ELR (cell line): ENCODE data around the gene ADSL.

Experiments used
- DNase-seq: peaks from one replicate; pipeline ENCODE4 v3.0.0-alpha.2; 2015; ENCODE audit warnings: low read depth

ADSL gene

GRCh38 chr22:40328546-40329456 is 17.5 kb upstream of the ADSL start:
- DNase-seq: no peak

GRCh38 chr22:40329466-40329865 is 16.8 kb upstream of the ADSL start:
- no peak for DNase-seq

DNA sequence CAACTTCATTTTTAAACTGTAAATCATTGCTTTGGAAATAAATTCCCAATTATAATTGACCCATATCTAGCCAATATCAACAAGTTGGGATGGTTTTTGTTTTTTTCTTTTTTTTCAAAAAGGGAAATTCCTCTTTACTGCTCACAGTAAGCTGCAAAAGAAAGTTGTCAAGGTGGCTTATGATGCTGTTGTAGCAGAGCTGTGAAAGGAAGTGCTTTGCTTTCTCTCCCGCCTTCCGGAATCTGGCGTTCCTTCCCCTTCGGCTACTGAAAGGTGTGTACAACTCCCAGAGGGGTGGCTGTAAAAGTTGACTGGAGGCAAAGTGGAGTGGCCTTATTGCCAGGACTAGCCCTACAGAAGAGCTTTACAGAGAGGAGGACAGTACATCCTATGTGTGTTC is 16.2 kb upstream of the ADSL start:
- no peak for DNase-seq

DNA sequence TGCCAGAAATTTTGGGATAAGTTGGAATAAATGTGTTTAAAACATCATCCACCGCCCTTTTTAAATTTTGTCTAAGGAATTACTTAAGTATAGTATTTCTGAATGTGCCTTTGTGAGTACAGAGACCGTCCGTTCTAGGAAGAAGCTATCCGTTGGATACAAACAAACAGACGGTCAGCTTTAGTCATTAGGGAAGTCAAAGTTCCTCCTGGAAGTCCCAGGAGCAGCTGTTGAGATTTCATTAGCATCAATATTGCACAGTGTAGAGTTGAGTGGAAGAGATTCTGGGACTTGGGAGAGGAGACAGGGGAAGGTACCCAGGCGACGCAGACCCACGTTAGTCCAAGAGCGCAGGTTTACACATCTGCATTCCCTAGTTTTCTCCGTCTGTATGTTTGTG is 15.7 kb upstream of the ADSL start:
- no peak for DNase-seq

GRCh38 chr22:40331706-40332105 is 14.6 kb upstream of the ADSL start:
- DNase-seq: no peak

- DNase-seq: peak; percentile 15
Measured at GRCh38 chr22:40332319-40332781, 13.9 kb upstream of the ADSL start.

DNA sequence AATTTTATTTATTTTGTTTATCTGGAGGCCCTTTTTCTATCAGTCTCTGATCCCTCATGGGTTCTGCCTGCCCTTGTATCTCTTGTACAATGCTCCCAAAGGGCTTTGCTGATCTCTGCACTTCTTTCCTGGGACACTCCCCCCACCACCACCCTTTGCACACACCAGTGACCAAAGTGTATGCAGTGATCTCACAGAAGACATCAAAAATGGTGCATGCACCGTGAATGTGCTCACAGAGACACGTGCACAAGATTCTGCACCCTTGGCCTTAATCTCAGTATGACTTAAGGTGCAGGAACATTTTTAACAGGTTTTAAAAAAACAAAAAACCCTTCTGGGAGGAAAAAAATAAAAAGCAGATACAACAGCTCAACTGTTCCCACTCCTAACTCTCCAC is 12.2 kb upstream of the ADSL start:
- no peak for DNase-seq

DNA sequence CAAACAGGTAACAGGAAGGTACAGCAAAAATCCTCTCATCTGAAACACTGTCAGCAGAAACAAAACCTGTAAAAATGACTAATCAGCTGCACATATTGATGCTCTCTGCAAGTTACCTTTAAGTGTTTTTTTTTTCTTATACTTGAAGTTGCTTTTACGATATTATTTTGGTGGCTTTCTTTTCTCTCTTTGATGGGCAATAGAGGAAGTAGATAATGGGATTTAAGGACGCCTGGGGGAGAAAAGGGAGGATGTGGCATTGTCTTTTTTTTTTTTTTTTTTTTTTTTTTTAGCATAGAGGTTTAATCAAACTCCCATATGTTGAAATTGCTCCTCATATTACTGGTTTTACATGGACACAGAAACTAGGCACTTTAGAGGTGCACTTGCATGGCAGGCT is 11.4 kb upstream of the ADSL start:
- no peak for DNase-seq

GRCh38 chr22:40335358-40335757 is 10.9 kb upstream of the ADSL start:
- DNase-seq: no peak

GRCh38 chr22:40340044-40340443 is 6.3 kb upstream of the ADSL start:
- DNase-seq: no peak

DNA sequence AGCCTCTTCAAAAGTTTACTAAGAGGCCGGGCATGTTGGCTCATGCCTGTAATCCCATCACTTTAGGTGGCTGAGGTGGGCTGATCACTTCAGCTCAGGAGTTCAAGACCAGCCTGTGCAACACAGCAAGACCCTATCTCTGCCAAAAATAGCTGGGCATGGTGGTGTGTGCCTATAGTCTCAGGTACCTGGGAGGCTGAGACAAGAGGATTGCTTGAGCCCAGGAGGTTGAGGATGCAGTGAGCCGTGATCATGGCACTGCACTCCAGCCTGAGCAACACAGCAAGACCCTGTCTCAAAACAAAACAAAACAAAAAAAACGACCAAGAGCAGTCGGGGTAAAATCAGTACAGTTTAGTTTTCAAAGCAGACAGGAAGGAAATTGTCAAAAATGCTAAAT is 4.7 kb upstream of the ADSL start:
- DNase-seq: no peak

DNA sequence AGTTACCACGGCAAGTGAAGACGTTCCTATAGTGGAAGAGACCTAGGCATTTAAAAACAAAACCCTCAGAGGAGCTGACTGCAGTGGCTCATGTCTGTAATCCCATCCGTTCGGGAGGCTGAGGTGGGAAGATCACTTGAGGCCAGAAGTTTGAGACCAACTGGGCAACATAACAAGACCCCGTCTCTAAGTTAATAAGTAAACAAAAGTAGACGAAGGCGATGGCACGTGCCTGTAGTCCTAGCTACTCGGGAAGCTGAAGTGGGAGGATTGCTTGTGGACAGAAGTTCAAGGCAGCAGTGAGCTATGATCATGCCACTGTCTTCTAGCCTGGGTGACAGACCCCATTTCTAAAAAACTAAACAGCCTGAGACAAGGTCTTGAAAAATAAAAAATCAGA is 3.8 kb upstream of the ADSL start:
- no peak for DNase-seq

DNA sequence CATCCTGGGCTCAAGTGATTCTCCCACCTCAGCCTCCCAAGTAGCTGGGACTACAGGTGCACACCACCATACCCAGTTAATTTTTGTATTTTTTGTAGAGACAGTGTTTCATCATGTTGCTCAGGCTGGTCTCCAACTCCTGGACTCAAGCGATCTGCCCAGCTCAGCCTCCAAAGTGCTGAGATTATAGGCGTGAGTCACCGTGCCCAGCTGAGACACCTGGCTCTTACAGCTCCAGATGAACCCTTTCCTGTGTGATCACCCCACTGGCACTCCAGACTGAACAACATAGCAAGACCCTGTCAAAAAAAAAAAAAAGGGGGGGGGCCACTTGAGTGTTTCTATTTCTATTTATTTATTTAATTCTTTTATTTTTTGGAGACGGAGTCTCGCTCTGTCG is 1.0 kb upstream of the ADSL start:
- peak; percentile 58 for DNase-seq

GRCh38 chr22:40345815-40346184 is 500 bp upstream of the ADSL start:
- DNase-seq: peak; percentile 63

DNA sequence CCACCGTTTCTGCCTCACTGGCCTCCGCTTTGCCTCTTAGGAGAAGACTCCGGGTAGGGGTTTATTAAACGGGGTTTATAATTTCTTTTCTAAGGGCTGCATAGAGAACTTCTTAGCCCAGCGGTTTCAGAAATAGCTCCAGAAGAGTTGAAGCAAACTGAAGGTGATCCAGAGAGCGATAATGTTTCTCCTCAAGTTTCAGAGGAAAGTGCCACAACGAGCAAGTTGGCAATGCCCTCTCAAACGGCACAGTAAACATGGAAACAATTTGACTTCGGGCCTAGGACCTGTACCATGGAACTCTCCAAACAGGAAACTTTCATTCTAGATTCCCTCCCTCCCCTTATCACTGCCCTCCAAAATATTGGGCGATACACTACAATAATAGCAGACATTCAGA is 1.0 kb downstream of the ADSL start:
- DNase-seq: no peak

- DNase-seq: peak; percentile 70
Measured at GRCh38 chr22:40348025-40348658, 1.8 kb downstream of the ADSL start.

DNA sequence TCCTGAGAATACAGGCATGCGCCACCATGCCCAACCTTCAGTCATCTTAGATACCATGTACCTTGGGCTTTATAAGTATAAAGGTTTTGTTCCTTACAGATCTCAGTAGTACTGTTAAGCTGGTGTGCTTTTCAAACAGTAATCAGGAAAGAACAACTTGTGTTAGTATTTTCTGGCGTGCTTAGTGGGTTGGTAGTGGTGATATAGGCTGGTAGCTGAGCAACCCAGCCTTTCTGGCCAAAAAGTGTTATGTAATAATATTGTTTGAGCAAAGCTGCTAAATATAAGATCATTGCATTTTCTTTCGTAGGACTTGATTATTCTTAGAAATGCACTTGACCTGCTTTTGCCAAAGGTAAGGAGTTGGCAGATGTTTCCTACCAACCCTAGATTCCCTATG is 6.5 kb downstream of the ADSL start:
- DNase-seq: no peak

DNA sequence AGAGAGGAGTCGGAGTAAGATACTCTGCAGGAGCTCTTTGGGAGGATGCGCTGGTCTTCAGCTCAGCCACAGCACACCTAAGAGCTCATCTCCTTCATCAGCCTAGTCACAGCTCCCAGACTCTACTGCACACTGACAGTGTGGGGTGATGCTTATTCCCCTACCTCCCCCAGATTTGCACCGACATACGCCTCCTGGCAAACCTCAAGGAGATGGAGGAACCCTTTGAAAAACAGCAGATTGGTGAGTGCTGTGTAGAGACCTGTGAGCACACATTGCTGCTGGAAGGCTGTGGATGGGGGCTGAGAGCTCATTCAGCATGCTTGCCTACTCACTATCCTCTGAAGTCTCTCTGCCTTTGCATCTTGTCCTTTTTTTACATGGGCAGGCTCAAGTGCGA is 14.8 kb downstream of the ADSL start:
- no peak for DNase-seq

GRCh38 chr22:40363059-40363458 is 16.8 kb downstream of the ADSL start:
- peak; percentile 65 for DNase-seq

DNA sequence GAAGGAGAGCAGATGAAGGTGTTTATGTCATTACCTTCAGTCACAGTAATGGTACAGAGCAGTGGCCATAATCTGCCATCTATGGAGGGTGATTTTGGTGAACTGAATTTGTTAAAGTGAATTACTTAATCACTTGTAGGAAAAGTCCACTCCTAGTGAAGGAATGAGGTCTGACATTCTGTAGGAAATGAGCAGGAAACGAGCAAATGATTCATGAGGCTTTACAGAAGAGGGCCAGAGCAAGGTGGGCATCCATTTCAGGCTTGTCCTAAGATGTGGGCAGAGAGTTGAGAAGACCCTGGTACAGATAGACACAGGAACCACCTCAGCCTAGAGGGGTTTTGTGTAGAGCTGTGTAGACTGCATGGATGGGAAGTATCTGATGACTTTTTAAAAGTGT is 18.1 kb downstream of the ADSL start:
- no peak for DNase-seq

DNA sequence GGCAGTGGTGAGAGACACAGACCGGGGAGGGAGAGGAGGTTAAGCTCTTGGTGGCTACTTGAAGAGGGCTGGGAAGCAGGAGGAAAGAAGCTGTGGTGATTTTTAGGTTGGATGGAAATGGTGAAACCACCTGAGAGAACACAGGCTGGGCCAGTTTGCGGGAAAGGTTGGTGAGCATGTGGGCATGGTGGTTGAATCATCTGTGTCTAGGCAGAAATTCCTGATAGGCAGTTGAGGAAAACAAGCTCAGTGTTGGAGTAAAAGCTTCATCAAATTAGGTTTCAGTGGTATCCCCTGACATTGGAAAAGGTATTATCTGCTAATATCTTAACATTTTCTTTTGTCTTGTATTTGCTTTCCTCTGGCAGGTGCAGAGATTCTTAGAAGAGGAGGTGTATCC is 19.8 kb downstream of the ADSL start:
- DNase-seq: no peak

DNA sequence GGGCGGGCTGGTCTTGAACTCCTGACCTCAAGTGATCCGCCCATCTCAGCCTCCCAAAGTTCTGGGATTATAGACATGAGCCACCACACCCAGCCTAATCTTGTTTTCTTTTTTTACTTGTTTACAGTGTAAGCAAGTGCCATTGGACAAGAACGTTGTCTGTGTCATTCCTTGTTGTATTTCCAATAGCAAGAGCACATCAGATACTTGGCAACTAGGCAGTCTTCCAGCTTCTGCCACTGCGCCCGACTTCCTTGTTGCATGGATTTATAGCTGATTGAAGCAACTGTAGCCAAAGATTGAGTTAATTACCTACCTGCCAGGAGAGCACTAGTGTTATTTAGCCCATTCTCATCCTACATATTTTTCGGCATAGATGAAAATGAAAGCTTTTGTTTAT is 21.0 kb downstream of the ADSL start:
- DNase-seq: no peak

DNA sequence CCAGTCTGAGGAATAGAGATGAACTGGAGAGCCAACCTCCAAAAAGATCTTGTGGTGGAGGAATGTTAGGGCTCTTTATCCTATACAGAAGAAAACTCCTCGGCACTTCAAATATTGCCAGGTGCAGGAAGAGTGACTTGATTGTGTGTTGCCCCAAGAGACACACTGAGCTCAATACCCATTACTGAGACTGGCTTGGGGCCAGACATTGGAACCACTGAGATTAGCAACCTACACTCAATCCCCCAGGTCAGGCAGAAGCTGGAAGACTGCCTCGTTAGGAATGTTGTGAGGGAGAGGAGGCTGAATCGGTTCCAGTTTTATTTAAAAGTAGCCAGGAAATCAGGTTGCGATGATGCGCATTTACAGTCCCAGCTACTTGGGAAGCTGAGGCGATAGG is 21.7 kb downstream of the ADSL start:
- no peak for DNase-seq

DNA sequence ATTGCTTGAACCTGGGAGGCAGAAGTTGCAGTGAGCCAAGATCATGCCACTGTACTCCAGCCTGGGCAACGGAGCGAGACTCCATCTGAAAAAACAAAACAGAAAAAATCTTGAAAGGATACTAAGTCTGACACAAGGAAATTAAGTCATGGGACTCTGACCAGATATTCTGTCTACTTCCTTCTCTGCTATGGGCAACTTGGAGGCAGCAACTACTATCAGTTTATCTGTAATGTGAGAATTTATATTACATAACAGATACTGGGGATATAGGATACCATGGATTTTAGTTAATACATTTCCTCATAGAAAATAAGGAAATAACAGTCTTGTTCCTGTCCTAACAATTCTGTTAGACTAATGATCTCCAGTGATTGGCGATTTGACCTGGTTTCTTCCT is 22.5 kb downstream of the ADSL start:
- no peak for DNase-seq
